ENCODE measurements around the gene RPS3. TPM values are rescaled to one million over a fixed set of nuclear protein-coding genes. Genes with fewer than 3 reads are reported as not detected.

The RPS3 gene
- total and polyA plus RNA-seq, 2 donors (not counting 3 experiments of a cell fraction or from before 2014, with no cell fraction given) = 2,973 to 3,734 TPM

DNA sequence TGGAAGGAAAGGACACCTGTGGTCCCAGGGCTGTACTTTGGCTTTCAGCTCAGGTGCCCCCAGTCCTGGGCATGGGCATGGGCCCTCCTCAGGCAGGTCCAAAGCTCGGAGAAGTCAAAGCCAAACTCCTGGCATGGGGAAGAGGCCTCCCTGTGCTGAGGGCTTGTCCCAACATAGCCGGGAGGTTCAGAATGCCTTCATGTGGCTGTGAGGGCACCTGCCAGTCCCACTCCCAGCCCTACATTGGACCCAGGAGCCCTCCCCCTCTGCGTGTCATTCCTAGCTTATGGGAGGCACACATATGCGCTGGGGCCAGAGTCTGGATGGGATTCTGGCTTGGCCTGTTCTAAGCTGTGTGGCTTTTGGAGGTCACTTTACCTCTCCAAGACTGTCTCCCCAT is 34.7 kb downstream of the RPS3 start:
- H3K9ac ChIP-seq (replicated peaks; ENCODE audit: extremely low read depth, insufficient read depth, low read length) = no peak overlapping the region
- no peaks in the 10 kb centered on the region for H3K79me2 ChIP-seq (ENCODE audit: control insufficient read depth, insufficient read depth, low read length)
- ChIA-PET POLR2A (no interaction called here), CTCF (interaction anchor here (1.0 to 2.2 kb wide), 5 partner anchors 10 to 95 kb away, joined by 3 to 10 read pairs (median 3); partner anchors contain the start of gene GDPD5)
- no peaks in the 10 kb centered on the region for H3K9me3 ChIP-seq (replicated peaks; ENCODE audit: control insufficient read depth, insufficient read depth, low read length)
- peaks cover 5% of the 10 kb centered on the region for H3K4me1 ChIP-seq (ENCODE audit: control insufficient read depth, extremely low read depth, insufficient read depth, low read length)
- H3K27ac ChIP-seq (ENCODE audit: insufficient read depth, low read depth, low read length) = no peak overlapping the region
- H3K36me3 ChIP-seq (ENCODE audit: control insufficient read depth in 2 of 2, extremely low read depth in 1 of 2, insufficient read depth in 2 of 2, low read length in 2 of 2) = peaks cover 0 to 24% of the 10 kb centered on the region in 2 experiments
- H2AFZ ChIP-seq (ENCODE audit: low read depth, low read length) = no peak overlapping the region
- BruUV-seq (replicated peaks) = no TSS peak
- DNase-seq (ENCODE audit: low read depth, low spot score) = no peak
- intact Hi-C loops (cut with micrococcal nuclease) = no loop called here
- no peaks in the 10 kb centered on the region for H3K9me1 ChIP-seq (replicated peaks; ENCODE audit: control insufficient read depth, extremely low read depth, insufficient read depth, low read length)
- H3K4me3 ChIP-seq (replicated peaks in 1 of 3; ENCODE audit: insufficient read depth in 1 of 3, low read depth in 1 of 3, low read length in 3 of 3) = no peak overlapping the region
- peaks cover 26 to 29% of the 10 kb centered on the region in 2 experiments for H3K27me3 ChIP-seq (ENCODE audit: control insufficient read depth in 2 of 2, insufficient read depth in 2 of 2, low read length in 2 of 2)
- FAIRE-seq = no peak
- dilution Hi-C loops (cut with MboI; ENCODE audit: extremely low pct_ligation_motif_present, low sequenced_read_pairs) = no loop called here
- TF ChIP-seq POLR2A (IDR thresholded peaks at IDR 0.05; ENCODE audit: low read depth, low read length) = no peak
- no peak for TF ChIP-seq EZH2 (IDR thresholded peaks at IDR 0.05; ENCODE audit: borderline replicate concordance, low read depth, low read length, severe bottlenecking)
- TF ChIP-seq MYC (IDR thresholded peaks at IDR 0.05; ENCODE audit: low read depth, low read length) = no peak
- TF ChIP-seq JUN (IDR thresholded peaks at IDR 0.05; ENCODE audit: borderline replicate concordance, insufficient read depth, insufficient read length, low read depth) = no peak
- H4K20me1 ChIP-seq (replicated peaks; ENCODE audit: control insufficient read depth, extremely low read depth, insufficient read depth, low read length) = no peaks in the 10 kb centered on the region
- no peak overlapping the region for H3K4me2 ChIP-seq (ENCODE audit: insufficient read depth, low read length)

DNA sequence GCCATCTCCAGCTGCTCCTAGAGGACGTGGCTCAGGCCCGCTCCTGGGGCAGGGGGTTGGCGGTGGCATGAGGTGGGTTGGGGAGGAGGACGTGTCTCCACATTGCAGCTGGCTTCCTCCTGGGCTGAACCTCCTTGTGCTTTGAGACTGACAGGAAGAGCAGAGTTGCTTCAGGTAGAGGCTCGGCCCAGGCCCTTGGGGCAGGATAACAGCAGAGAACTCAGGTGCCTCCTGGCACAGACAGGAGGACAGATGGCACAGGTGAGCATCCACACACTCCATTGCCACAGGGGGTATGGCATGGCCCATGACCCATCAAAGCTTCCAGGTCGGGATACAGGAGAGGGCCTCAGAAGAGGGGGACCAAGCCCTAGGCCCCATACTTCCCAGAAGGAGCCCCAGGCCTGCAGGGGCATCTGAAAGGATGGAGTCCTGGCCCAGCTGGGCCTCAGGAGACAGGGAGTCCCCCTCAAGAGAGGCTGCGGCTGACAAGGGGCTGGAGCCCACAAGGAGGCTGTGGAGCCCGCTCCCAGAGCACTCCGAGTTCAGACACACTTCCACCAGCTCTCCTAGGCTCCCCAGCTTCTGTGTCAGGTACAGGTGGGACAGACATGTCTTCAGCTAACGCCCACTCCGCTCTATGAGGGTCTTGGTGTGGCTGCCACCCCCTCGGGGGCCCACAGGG is 35.7 kb downstream of the RPS3 start:
- intact Hi-C loops (cut with micrococcal nuclease) (no loop called here), dilution Hi-C loops (cut with MboI; ENCODE audit: extremely low pct_ligation_motif_present, low sequenced_read_pairs) (no loop called here)
- H2AFZ ChIP-seq (ENCODE audit: low read depth, low read length) = no peak overlapping the region
- H3K4me3 ChIP-seq (replicated peaks in 1 of 3; ENCODE audit: insufficient read depth in 1 of 3, low read depth in 1 of 3, low read length in 3 of 3) = no peak overlapping the region
- no peak overlapping the region for H3K27ac ChIP-seq (ENCODE audit: insufficient read depth, low read depth, low read length)
- BruUV-seq (replicated peaks) = TSS peak; percentile 19
- POLR2A ChIA-PET = no interaction called here
- no peak overlapping the region for H3K9ac ChIP-seq (replicated peaks; ENCODE audit: extremely low read depth, insufficient read depth, low read length)
- no peak overlapping the region for H3K4me2 ChIP-seq (ENCODE audit: insufficient read depth, low read length)
- H3K27me3 ChIP-seq (ENCODE audit: control insufficient read depth in 2 of 2, insufficient read depth in 2 of 2, low read length in 2 of 2) = peaks cover 25 to 26% of the 10 kb centered on the region in 2 experiments
- no peaks in the 10 kb centered on the region for H3K9me1 ChIP-seq (replicated peaks; ENCODE audit: control insufficient read depth, extremely low read depth, insufficient read depth, low read length)
- FAIRE-seq = no peak
- DNase-seq (ENCODE audit: low read depth, low spot score) = no peak
- CTCF ChIA-PET = interaction anchor here (1.3 to 2.2 kb wide), 3 partner anchors 9 to 47 kb away, joined by 3 to 10 read pairs (median 6); no protein-coding TSS in a partner anchor
- no peaks in the 10 kb centered on the region for H3K79me2 ChIP-seq (ENCODE audit: control insufficient read depth, insufficient read depth, low read length)
- peaks cover 5% of the 10 kb centered on the region for H3K4me1 ChIP-seq (ENCODE audit: control insufficient read depth, extremely low read depth, insufficient read depth, low read length)
- H3K36me3 ChIP-seq (ENCODE audit: control insufficient read depth in 2 of 2, extremely low read depth in 1 of 2, insufficient read depth in 2 of 2, low read length in 2 of 2) = peaks cover 0 to 34% of the 10 kb centered on the region in 2 experiments
- H3K9me3 ChIP-seq (replicated peaks; ENCODE audit: control insufficient read depth, insufficient read depth, low read length) = no peaks in the 10 kb centered on the region
- TF ChIP-seq, protein P1, sequence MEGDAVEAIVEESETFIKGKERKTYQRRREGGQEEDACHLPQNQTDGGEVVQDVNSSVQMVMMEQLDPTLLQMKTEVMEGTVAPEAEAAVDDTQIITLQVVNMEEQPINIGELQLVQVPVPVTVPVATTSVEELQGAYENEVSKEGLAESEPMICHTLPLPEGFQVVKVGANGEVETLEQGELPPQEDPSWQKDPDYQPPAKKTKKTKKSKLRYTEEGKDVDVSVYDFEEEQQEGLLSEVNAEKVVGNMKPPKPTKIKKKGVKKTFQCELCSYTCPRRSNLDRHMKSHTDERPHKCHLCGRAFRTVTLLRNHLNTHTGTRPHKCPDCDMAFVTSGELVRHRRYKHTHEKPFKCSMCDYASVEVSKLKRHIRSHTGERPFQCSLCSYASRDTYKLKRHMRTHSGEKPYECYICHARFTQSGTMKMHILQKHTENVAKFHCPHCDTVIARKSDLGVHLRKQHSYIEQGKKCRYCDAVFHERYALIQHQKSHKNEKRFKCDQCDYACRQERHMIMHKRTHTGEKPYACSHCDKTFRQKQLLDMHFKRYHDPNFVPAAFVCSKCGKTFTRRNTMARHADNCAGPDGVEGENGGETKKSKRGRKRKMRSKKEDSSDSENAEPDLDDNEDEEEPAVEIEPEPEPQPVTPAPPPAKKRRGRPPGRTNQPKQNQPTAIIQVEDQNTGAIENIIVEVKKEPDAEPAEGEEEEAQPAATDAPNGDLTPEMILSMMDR (IDR thresholded peaks at IDR 0.05; ENCODE audit: extremely low read depth in 1 of 2, insufficient read depth in 1 of 2, low read depth in 1 of 2, low read length in 2 of 2) = no peak
- TF ChIP-seq, protein P2, sequence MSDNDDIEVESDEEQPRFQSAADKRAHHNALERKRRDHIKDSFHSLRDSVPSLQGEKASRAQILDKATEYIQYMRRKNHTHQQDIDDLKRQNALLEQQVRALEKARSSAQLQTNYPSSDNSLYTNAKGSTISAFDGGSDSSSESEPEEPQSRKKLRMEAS (IDR thresholded peaks at IDR 0.05; ENCODE audit: insufficient read depth, insufficient read length) = no peak
- TF ChIP-seq FOS (IDR thresholded peaks at IDR 0.05; ENCODE audit: borderline replicate concordance, insufficient read depth, low read length) (no peak), JUN (IDR thresholded peaks at IDR 0.05; ENCODE audit: borderline replicate concordance, insufficient read depth, insufficient read length, low read depth) (no peak), GATA2 (IDR thresholded peaks at IDR 0.05; ENCODE audit: insufficient read depth, insufficient read length, low read depth, low read length) (no peak), EZH2 (IDR thresholded peaks at IDR 0.05; ENCODE audit: borderline replicate concordance, low read depth, low read length, severe bottlenecking) (no peak), POLR2AphosphoS5 (IDR thresholded peaks at IDR 0.05; ENCODE audit: insufficient read depth, low read depth, low read length) (no peak), POLR2A (IDR thresholded peaks at IDR 0.05; ENCODE audit: low read depth, low read length) (no peak), MYC (IDR thresholded peaks at IDR 0.05; ENCODE audit: low read depth, low read length) (no peak)
- H4K20me1 ChIP-seq (replicated peaks; ENCODE audit: control insufficient read depth, extremely low read depth, insufficient read depth, low read length) = no peaks in the 10 kb centered on the region

Measured in endothelial cell of umbilical vein (primary cell).